HL-60/S4 treated with retinoic acid at 250 ng/mL for 4 days and 3 days (cell line): ENCODE data around the gene TDRD7.

Experiments
- in situ Hi-C: fragments of 300-500 bp; cut with MboI; formaldehyde crosslinking; loops from 2 replicates; pipeline ENCODE4 v1.7.0; 2022; ENCODE audit warnings: low sequenced_read_pairs

Gene TDRD7

GRCh38 chr9:97386733-97387503 is 25.0 kb upstream of the TDRD7 start:
- in situ Hi-C loops, result loop anchor here (25.0 kb wide), 1 partner anchor 225 kb away; no protein-coding TSS in a partner anchor

DNA sequence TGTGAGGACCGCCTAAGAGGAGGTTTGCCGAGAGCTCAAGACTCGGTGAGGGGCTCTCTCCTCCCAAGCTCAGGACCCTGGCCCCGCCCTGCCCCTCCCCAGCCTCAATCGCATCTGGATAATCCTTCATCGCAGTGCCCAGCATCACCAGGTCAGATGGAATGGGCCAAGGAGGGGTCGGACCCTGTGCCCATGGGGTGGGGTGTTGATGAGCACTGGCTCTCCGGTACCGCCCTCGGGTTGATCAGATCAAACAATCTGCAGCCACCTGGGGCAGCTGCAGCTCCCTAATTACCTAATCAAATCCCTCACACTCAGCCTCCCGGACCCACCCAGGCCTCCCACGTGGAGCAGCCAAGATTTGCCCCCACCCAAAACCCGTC is 24.4 kb upstream of the TDRD7 start:
- in situ Hi-C loops, result loop anchor here (25.0 kb wide), 1 partner anchor 225 kb away; no protein-coding TSS in a partner anchor

GRCh38 chr9:97387936-97388684 is 23.8 kb upstream of the TDRD7 start:
- in situ Hi-C loops, result loop anchor here (25.0 kb wide), 1 partner anchor 224 kb away; no protein-coding TSS in a partner anchor

DNA sequence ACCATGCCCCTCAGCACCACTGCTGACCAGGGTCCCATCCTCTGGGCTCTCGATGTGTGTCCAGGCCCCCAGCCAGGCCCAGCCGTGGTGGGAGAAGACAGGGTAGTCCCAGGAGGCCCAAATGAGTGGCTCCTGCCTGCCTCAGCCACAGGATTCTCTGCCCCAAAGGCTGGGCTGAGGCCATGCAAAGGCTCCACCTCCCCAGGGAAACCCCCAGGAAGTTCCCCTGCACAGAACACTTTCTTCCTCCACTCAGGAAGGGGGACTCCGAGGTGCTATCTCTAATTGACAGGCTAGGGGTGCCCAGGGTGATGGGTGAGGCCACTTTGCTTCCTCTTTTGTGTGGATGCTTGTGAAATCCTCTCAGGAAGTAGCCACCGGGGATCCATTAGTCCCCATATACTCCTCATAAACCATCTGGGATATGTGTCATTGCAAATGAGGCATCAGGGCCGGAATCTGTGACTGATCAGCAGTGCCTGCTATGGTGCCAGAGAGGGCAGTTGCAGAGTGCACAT is 23.1 kb upstream of the TDRD7 start:
- in situ Hi-C loops, result loop anchor here (25.0 kb wide), 1 partner anchor 224 kb away; no protein-coding TSS in a partner anchor

GRCh38 chr9:97389249-97389648 is 22.6 kb upstream of the TDRD7 start:
- in situ Hi-C loops, result loop anchor here (25.0 kb wide), 1 partner anchor 223 kb away; no protein-coding TSS in a partner anchor

GRCh38 chr9:97390791-97391406 is 21.0 kb upstream of the TDRD7 start:
- in situ Hi-C loops, result loop anchor here (25.0 kb wide), 1 partner anchor 221 kb away; no protein-coding TSS in a partner anchor

DNA sequence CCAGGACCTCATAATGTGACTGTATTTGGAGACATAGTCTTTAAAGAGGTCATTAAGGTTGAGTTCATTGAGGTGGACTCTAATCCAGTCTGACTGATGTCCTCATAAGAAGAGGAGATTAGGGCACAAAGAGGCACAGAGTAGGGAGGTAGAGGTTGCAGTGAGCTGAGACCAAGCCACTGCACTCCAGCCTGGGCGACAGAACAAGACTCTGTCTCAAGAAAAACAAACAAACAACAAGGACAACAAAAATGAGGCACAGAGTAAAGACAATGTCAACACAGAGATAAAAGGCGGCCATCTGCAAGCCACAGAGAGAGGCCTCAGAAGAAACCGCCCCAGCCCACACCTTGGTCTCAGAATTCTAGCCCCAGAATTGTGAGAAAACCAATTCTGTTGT is 17.0 kb upstream of the TDRD7 start:
- in situ Hi-C loops, result loop anchor here (25.0 kb wide), 1 partner anchor 217 kb away; no protein-coding TSS in a partner anchor

DNA sequence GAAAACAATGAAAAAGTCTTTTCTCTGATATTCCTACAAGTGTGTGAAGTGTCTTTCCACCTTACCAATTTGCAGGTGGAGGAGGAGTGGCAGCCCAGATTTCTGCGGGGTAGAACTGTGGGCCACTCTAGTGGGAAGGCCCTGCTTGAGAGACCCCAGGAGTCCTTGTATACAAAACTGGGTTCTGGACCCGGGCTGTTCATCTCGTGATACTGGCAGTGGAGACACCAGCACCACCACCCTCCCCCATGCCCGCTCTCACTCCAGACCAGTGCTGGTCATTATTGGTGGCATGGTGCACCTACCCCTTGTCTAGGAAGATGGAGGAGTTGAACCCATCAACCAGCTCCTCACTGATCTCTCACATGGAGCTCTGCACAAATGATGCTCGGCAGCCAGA is 16.2 kb upstream of the TDRD7 start:
- in situ Hi-C loops, result loop anchor here (25.0 kb wide), 1 partner anchor 217 kb away; no protein-coding TSS in a partner anchor

GRCh38 chr9:97396256-97396655 is 15.6 kb upstream of the TDRD7 start:
- in situ Hi-C loops, result loop anchor here (25.0 kb wide), 1 partner anchor 216 kb away; no protein-coding TSS in a partner anchor

GRCh38 chr9:97397220-97397619 is 14.7 kb upstream of the TDRD7 start:
- in situ Hi-C loops, result loop anchor here (25.0 kb wide), 1 partner anchor 215 kb away; no protein-coding TSS in a partner anchor

- in situ Hi-C loops, result loop anchor here (25.0 kb wide), 1 partner anchor 213 kb away; no protein-coding TSS in a partner anchor
Measured at GRCh38 chr9:97398999-97399758, 12.7 kb upstream of the TDRD7 start.

DNA sequence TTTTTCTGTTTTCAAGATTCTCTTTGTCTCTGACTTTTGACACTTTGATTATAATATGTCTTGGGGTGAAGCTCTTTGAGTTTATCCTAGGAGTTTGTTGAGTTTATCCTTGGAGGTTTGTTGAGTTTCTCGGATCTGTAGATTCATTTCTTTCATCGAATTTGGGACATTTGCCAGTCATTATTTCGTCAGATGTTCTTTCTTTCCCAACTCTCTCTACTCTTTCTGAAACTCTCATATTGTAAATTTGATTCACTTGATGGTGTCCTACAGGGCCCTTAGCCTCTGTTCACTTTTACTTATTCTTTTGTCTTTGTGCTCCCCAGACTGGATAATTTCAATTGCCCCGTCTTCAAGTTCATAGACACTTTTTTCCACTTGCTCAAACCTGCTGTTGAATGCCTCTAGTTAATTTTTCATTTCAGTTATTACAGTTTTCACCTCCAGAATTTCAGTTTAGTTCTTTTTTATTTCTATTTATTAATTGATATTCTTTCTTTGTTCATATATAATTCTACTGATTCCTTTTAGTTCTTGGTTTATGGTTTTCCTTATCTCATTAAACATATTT is 8.1 kb upstream of the TDRD7 start:
- in situ Hi-C loops, result no loop called here

DNA sequence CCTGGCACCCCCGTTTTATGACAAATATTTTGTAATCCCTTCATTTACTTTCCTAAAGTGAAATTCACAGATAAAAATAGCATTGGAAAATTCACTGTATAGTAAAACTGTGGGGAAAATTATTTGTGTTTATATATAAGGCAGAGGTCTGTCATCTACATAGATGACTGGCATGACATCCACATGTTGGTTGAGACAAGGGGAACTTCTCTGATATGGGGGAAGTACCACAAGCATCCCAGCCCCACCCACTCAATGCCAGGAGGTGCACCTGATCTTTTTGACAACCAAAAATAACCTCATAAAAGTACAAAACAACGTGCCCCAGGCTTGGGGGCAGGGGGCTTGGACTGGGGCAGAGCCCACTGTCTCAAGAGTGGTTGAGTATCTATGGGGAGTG is 6.3 kb upstream of the TDRD7 start:
- in situ Hi-C loops, result no loop called here

- in situ Hi-C loops, result no loop called here
Measured at GRCh38 chr9:97406620-97407177, 5.2 kb upstream of the TDRD7 start.

DNA sequence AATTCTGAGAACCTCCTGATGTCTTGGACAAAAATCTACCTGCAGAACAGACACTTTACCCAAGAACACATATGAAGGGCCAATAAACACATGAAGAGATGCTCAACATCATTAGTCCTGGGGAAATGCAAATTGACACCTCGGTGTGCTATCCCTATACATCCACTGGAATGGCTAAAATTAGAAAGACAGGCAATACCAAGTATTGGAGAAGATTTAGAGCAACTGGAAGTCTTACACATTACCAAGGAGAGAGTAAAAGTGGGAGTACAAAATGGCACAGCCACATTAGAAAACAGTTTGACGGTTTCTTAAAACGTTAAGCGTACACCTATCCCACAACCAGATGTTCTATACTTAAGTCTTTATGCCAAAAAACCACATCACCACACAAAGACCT is 3.3 kb upstream of the TDRD7 start:
- in situ Hi-C loops, result no loop called here

DNA sequence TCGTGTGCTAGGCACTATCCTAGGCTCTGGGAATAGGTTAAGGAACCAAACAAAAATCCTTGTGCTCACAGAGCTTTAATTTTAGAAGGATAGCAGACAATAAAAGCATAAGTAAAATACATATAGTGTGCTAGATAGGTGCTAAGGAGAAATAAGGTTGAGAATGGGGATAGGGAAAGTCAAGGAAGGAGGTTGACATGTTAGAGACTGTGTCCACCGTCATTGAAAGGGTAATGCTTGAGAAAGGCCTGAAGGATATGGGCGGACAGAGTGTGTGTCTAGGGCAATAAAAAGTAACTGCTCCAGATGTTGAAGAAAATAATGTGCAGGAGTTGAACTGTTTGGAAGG is 482 bp upstream of the TDRD7 start:
- in situ Hi-C loops, result no loop called here

DNA sequence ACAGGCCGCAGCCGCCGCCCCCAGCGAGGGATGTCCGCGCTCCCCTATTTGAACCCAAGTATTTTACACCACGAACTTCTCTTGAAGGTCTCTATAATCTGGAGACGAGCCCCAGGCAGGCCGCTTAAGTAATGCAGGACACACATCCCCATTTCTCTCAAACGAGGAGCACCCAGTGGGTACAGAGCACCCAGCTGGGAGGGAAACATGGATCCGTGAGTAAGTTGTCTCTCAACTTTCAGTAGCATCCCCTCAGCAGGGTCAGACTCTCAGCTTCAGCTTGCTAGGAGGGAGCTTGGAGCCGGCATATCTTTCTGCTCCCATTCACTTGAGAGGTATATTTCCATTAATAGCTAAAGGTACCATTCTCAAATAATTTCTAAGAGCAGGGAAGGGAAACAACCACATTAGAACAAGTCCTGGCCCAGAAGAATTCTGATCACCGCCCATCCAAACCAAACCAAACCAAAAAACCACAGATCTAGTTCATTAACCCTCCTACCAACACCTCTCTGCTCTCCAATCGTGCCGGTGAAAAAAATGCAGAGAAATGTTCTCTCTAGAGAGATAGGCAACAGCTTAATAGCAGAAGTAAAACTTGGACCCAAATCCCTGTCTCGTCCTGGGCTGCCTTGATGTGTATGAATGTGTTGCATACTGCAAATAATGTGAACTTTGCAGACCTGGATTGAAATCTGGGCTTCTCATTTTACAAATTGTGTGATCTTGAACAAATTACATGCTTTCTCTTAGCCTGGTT is 910 bp downstream of the TDRD7 start:
- in situ Hi-C loops, result no loop called here

- in situ Hi-C loops, result no loop called here
Measured at GRCh38 chr9:97413462-97413861, 1.6 kb downstream of the TDRD7 start.

GRCh38 chr9:97415146-97415545 is 3.2 kb downstream of the TDRD7 start:
- in situ Hi-C loops, result no loop called here
